IPS DF 6.9 (cell line): ENCODE measurements around the gene CPNE5.
A peak's percentile ranks its signal among the peaks of the same experiment; 100 is the strongest.

Experiments used
- DNase-seq: peaks from one replicate; pipeline ENCODE4 v3.0.0-alpha.2; 2013; ENCODE audit warnings: low read depth, low spot score
- H3K27ac ChIP-seq: one replicate; pipeline ENCODE4 v1.5.1; 2013; ENCODE audit warnings: low read length, control low read depth
- H3K27me3 ChIP-seq: 2 replicates; pipeline ENCODE4 v1.6.1; 2013; ENCODE audit warnings: mild to moderate bottlenecking, low read length; ENCODE audit not compliant: control insufficient read depth, insufficient read depth
- H3K36me3 ChIP-seq: 2 replicates; pipeline ENCODE4 v1.6.1; 2013; ENCODE audit warnings: low read length; ENCODE audit not compliant: control insufficient read depth, insufficient read depth
- H3K4me1 ChIP-seq: 2 replicates; pipeline ENCODE4 v1.6.1; 2013; ENCODE audit warnings: low read length; ENCODE audit not compliant: control insufficient read depth, insufficient read depth
- H3K4me3 ChIP-seq: 2 replicates; pipeline ENCODE4 v1.5.1; 2013; ENCODE audit warnings: mild to moderate bottlenecking, low read length
- H3K9me3 ChIP-seq: 2 replicates; pipeline ENCODE4 v1.6.1; 2013; ENCODE audit warnings: low read length, inconsistent platforms; ENCODE audit not compliant: control insufficient read depth, insufficient read depth
- WGBS: extraction: QIAGEN DNeasy Blood & Tissue Kit; methylation state at CpG from one replicate; pipeline ENCODE4 v1.1.7; 2013; ENCODE audit warnings: mixed read lengths, missing lambda C conversion rate; ENCODE audit not compliant: insufficient read length, insufficient coverage; 5-methylcytosine and 5-hydroxymethylcytosine counted together

CPNE5 gene

DNA sequence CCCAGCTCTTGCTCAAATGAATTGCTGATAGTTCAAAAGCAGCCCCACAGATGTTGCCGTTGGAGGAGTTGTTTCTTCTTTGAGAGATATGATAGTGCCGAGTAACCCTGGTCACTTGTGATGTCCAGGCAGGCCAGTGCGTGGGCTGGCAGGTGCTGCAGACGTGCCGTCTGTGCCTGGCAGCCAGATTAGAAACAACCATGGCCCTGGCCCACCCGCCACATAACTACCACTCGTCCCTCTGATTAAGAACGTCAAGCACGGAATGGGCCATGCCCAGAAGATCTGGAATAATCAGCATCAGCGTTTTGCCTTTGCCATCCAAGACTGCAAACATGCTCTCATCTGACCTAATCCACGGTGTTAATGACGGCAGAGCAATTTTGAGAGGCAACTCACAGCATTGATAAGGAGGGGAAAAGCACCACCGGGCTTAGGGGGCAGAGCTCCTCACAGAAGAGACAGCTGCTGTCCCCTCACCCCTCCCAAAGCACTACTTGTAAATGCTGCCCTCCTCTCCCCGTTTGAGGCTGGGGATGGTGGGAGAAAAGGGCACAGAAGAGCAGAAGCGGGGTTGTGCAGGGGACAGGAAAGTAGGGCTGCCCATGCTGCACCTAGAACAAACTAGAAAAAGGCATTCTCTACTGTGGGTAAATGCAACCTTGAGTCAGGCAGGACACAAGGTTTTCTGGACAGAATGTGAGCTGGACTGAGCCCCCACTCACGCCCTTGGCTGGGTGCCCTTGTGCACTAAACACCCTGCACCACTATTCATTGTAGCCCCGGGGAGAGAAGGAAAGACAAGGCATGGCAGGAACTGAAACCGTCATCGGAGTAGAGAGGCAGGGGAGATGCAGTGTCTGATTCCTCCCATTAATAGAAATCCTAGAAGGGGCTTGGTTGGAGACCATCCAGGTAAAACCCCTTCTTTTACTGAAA is 5.3 kb upstream of the CPNE5 start:
- Histone ChIP-seq H3K27me3 (peaks cover 11% of the 10 kb centered on the region; the same call in 1 of the 2 replicates), H3K4me1 (no peaks in the 10 kb centered on the region), H3K4me3 (no peak overlapping the region), H3K36me3 (no peaks in the 10 kb centered on the region), H3K27ac (no peak overlapping the region), H3K9me3 (no peaks in the 10 kb centered on the region)
- WGBS: no CpG with 5 or more reads among the region's 19 CpGs
- DNase-seq: no peak

DNA sequence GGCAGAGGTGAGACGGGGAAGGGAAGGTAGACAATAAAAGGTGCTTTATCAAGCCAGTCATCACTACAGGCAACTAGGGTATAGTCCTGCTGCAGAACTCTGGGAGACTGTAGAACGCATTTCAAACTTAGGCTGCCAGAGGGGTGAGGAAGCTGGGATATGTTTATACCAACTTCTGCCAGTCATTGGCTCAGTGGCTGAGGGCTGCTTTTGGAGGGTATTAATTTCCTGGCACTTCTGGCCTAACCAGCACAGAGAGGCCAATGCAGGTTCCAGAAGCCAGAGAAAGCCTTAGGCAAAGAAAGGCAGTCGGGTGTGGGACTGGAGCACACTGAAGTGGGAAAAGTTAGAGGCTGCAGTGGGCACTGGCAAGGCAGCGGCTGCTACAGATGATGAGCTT is 3.9 kb upstream of the CPNE5 start:
- Histone ChIP-seq H3K9me3 (no peaks in the 10 kb centered on the region), H3K4me1 (no peaks in the 10 kb centered on the region), H3K27me3 (peaks cover 21% of the 10 kb centered on the region), H3K4me3 (no peak overlapping the region), H3K27ac (no peak overlapping the region), H3K36me3 (no peaks in the 10 kb centered on the region)
- no peak for DNase-seq
- WGBS: no CpG with 5 or more reads among the region's 4 CpGs

DNA sequence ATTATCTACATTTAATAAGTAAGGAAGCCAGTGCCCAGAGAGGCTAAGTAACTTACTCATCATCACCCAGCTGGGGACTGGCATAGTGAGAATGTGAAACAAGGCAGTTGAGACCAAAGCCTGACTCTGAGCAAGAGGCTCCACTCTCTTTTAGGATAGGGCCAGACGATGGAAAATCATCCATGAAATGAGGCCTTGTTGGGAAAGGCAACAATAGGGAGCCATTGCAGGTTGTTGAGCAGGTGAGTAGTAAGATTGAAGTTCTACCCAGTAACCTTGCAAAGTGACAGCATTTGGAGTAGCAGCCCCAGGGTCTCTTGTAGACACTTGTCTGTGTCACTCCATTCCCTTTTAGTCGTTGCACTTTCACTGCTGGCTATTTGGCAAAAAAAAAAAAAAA is 2.5 kb upstream of the CPNE5 start:
- H3K27ac ChIP-seq: no peak overlapping the region
- H3K27me3 ChIP-seq: peaks cover 25% of the 10 kb centered on the region
- no CpG with 5 or more reads among the region's 2 CpGs for WGBS
- DNase-seq: no peak
- no peak overlapping the region for H3K4me3 ChIP-seq
- no peaks in the 10 kb centered on the region for H3K4me1 ChIP-seq
- H3K36me3 ChIP-seq: no peaks in the 10 kb centered on the region
- no peaks in the 10 kb centered on the region for H3K9me3 ChIP-seq

DNA sequence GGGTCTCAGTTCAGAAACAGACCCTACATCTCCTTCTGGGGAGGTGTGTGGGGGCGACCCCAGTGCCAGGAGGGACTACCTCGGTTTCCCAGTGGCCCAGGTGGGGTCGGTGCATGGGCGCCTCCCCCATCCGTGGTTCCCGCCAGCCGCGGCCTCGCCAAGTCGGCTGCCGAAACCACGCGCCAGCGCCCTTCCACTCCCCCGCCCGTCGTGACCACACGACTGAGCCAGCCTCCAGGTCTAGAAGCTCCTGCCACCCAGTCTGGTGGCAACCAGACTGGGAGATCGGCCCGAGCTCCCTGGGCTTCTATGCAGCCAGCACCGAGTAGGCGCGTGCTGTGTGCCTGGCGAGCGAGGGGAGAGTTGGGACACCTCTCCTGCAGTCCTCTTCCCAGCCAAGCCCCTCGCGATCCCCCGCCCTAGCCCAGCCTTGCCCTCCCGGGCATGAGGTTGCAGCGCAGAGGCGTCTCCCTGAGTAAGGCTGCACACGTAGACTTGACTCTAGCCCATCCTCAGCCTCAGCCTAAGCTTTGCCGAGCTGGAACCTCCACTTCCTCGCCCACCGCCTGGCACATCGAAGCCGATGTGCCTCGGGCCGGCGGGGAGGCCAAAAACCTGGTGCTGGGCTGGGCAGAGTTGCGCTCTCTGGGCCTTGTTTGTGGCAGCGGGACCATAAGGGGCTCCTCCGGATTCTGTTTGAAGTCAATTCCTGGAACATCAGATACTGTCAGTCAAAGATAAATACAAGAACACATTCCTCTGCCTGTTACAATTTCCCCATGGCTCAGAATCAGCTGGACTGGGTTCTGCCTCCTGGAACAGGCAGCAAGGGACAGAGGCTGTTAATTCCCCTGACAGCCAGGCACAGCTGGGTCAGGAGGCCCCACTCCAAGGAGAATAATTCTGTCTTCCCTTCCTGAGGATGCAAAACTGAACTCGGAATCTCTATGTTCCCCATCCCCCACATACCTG is 1.5 kb upstream of the CPNE5 start:
- peaks cover 25% of the 10 kb centered on the region for H3K27me3 ChIP-seq
- no peaks in the 10 kb centered on the region for H3K4me1 ChIP-seq
- H3K27ac ChIP-seq: no peak overlapping the region
- no peaks in the 10 kb centered on the region for H3K36me3 ChIP-seq
- H3K4me3 ChIP-seq: peak overlapping the region; percentile 72; the same call in 1 of the 2 replicates
- DNase-seq: no peak
- H3K9me3 ChIP-seq: no peaks in the 10 kb centered on the region
- no CpG with 5 or more reads among the region's 44 CpGs for WGBS

DNA sequence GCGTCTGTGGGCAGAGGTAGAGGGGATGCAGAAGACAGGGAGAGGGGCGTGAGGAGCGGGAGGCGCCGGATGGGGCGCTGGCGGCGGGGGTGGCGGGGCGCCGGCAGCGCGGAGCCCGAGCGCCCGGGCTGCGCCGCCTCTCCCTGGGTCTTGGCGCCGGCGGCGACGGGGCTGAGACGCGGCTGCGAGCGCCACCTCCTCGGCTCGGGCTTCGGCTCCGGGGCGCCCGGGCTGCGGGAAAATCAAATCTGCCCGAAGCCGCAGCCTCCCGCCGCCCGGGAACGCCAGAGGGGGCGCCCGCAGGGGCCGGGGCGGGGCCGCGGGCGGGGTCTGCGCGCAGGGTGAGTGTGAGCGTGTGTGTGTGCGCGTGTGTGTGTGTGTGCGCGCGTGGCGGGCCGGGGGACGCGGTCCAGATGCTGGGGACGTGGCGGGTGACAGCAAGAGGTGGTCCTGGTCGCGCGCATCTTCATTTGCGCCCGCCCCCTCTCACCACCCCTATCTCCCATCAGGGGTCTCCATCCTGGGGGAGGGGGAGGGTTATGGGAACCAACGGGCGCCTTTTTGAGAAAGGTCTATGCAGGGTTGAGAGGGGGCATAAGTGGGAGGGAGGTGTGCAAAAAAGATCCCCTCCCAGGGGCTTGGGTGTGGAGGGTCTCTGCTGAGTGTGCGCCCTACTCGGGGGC is 646 bp upstream of the CPNE5 start:
- H3K27me3 ChIP-seq: peaks cover 25% of the 10 kb centered on the region

DNA sequence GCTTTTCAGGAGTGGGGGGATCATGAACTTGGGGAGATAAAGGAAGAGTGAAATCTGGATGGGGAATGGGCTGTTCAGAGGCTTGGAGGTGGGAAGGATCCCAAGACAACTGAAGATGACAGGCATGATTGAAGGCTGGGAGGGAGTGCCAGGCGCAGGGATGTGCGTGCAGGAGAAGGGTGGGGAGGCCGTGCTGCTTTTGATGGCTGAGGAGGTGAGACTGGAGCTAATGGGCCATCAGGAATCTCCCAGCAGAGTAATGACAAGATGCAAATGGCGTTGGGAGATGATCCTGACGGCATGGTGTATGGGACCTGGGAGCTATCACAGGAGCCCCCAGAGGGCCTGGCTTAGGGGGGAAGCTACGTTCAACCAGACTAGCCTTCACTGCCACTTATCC is 1.6 kb downstream of the CPNE5 start:
- WGBS: no CpG with 5 or more reads among the region's 6 CpGs
- no peak overlapping the region for H3K4me3 ChIP-seq
- H3K27me3 ChIP-seq: peaks cover 25% of the 10 kb centered on the region
- no peak for DNase-seq
- H3K9me3 ChIP-seq: no peaks in the 10 kb centered on the region
- no peak overlapping the region for H3K27ac ChIP-seq
- peaks cover 2% of the 10 kb centered on the region; the same call in 1 of the 2 replicates for H3K4me1 ChIP-seq
- H3K36me3 ChIP-seq: no peaks in the 10 kb centered on the region

More for the DNA sequence above, 646 bp upstream of the CPNE5 start:
- H3K4me3 ChIP-seq: peak overlapping the region; percentile 72
- no peaks in the 10 kb centered on the region for H3K9me3 ChIP-seq
- no peaks in the 10 kb centered on the region for H3K36me3 ChIP-seq
- no peak for DNase-seq
- peaks cover under 1% of the 10 kb centered on the region; the same call in 1 of the 2 replicates for H3K4me1 ChIP-seq
- H3K27ac ChIP-seq: no peak overlapping the region
- WGBS: no CpG with 5 or more reads among the region's 70 CpGs

DNA sequence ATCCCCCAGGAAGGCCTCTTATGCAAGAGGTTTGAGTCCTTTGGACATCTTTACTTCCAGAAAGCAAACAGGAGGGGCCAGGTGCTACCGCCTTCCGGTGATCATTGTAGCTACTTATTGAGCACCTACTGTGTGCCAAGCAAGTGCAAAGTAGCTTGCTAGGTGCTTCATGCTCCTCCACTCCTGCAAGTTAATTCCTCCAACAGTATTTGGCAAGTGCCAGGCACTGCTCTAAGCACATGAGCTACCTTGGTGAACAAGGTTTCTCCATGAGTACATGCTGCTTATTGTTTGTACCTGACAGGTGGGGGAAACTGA is 2.3 kb downstream of the CPNE5 start:
- no peaks in the 10 kb centered on the region for H3K9me3 ChIP-seq
- no peak for DNase-seq
- peaks cover 25% of the 10 kb centered on the region for H3K27me3 ChIP-seq
- WGBS: no CpG with 5 or more reads among the region's 2 CpGs
- H3K4me3 ChIP-seq: no peak overlapping the region
- peaks cover 2% of the 10 kb centered on the region; the same call in 1 of the 2 replicates for H3K4me1 ChIP-seq
- no peaks in the 10 kb centered on the region for H3K36me3 ChIP-seq
- no peak overlapping the region for H3K27ac ChIP-seq

DNA sequence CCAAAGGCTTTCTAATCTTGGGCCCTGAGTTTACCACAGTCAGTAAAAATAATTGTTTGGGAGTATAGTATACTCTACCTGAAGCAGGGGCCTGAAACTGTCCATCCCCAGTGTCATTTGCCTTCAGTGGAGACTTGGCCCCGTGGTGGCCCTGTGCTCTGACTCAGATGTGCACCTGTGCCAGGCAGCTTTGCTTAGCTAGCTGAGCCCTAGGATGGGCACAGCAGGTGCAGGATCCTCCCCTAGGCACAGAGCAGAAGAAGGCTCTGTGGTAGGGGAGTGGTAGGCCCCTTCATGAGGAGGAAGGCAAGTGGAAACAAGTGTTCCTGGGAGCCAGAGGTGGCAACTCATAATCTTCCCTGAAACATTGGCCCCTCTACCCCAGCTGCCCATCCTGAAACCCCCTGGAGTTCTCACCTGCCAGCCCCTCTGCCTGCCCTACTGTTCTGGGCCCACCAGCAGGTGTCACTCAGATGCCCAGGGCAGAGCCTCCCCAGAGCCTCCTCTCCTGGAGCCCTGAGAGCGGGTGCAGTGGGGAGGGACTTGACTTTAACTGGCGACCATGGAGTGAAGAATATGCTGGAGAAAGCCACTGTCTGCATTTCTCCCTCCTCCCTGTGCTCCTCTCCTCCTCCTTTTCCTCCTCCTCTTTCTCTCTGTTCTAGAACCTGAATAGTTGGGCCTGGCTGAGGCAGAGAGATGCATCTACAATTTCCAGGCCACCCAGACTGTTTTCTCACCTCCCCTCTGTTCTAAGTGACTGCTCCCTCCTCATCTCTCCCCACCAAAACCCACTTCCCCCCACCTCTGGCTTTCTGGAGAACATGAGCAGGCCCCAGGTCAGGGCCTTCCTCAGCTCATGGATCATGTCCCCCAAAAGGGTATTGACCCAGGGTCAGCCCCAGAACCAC is 2.9 kb downstream of the CPNE5 start:
- H3K9me3 ChIP-seq: no peaks in the 10 kb centered on the region
- WGBS: no CpG with 5 or more reads among the region's 3 CpGs
- peaks cover 24% of the 10 kb centered on the region for H3K27me3 ChIP-seq
- H3K27ac ChIP-seq: no peak overlapping the region
- H3K36me3 ChIP-seq: no peaks in the 10 kb centered on the region
- no peak overlapping the region for H3K4me3 ChIP-seq
- no peak for DNase-seq
- H3K4me1 ChIP-seq: peaks cover 2% of the 10 kb centered on the region; the same call in 1 of the 2 replicates

DNA sequence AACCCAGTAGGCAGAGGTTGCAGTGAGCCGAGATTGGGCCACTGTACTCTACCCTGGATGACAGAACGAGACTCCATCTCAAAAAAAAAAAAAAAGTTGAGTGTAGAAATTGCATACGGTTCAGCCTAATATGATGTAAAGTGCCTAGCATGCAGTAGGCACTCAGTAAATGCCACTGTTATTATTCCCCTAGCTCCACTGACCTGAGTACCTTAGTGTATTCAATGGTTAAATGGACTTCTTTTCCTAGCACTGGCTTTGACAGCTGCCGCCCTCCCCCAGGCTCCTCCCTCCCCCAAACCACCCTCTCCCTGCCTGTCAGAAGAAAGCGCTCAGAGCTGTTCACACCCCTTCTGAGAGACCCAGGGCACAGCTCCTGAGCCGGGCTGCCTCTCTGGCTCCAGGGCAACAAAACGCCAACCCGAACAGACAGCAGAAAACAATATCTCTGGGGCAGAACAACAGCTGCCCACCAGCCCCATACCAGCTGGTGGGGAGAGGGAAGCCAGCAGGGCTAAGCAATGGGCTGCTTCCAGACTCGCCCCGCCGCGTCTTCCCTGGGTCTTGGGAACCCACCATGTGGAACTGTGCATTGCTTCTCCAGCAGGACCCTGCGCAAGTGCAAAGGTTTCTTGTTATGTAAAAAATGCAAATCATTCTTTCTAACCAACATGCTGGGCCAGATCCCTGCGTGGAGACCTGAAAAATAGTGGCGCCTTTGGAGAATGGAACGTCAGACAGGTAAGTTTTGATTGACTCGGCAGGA is 4.5 kb downstream of the CPNE5 start:
- Histone ChIP-seq H3K4me3 (no peak overlapping the region), H3K27me3 (peaks cover 13% of the 10 kb centered on the region)
- no CpG with 5 or more reads among the region's 17 CpGs for WGBS

More for the DNA sequence above, 4.5 kb downstream of the CPNE5 start:
- Histone ChIP-seq H3K4me1 (peaks cover 2% of the 10 kb centered on the region; the same call in 1 of the 2 replicates), H3K36me3 (no peaks in the 10 kb centered on the region), H3K9me3 (no peaks in the 10 kb centered on the region), H3K27ac (no peak overlapping the region)
- DNase-seq: no peak
